Parathyroid adenoma (tissue), 2 donors: ENCODE data around the gene PLEKHA6.

Experiments used
- H2AFZ ChIP-seq: fragments of 300-600 bp; sonication (generic); one replicate; pipeline ENCODE4 v1.7.0; 2017; ENCODE audit warnings: antibody characterized with exemption, mild to moderate bottlenecking
- H3K27ac ChIP-seq: fragments of 300-600 bp; sonication (generic); one replicate; pipeline ENCODE4 v1.7.0; 2017
- H3K27me3 ChIP-seq: fragments of 300-600 bp; sonication (generic); one replicate; pipeline ENCODE4 v1.7.0; 2017; ENCODE audit warnings: low read length; ENCODE audit not compliant: control insufficient read depth, insufficient read depth
- H3K36me3 ChIP-seq: fragments of 300-600 bp; sonication (generic); one replicate; pipeline ENCODE4 v1.7.0; 2017; ENCODE audit warnings: low read length; ENCODE audit not compliant: control insufficient read depth, insufficient read depth
- H3K4me1 ChIP-seq: fragments of 300-600 bp; sonication (generic); one replicate; pipeline ENCODE4 v1.7.0; 2017; ENCODE audit warnings: control low read depth
- H3K4me2 ChIP-seq: fragments of 300-600 bp; sonication (generic); one replicate; pipeline ENCODE4 v1.7.0; 2017; ENCODE audit warnings: low read length
- H3K4me3 ChIP-seq: fragments of 300-600 bp; sonication (generic); one replicate; pipeline ENCODE4 v1.7.0; 2017; ENCODE audit warnings: low read depth, low read length
- H3K79me2 ChIP-seq: fragments of 300-600 bp; sonication (generic); one replicate; pipeline ENCODE4 v1.7.0; 2017; ENCODE audit warnings: control low read depth
- H3K9ac ChIP-seq: fragments of 300-600 bp; sonication (generic); one replicate; pipeline ENCODE4 v1.7.0; 2017; ENCODE audit warnings: mild to moderate bottlenecking
- H3K9me3 ChIP-seq: fragments of 300-600 bp; sonication (generic); one replicate; pipeline ENCODE4 v1.7.0; 2017; ENCODE audit warnings: low read length; ENCODE audit not compliant: control insufficient read depth
- TF ChIP-seq, protein P1 (sequence below): fragments of 300-600 bp; sonication (generic); IDR thresholded peaks from one replicate; pipeline ENCODE4 v1.7.0; 2017; ENCODE audit warnings: antibody characterized with exemption, mild to moderate bottlenecking
- donor health status: primary hyperparathyroidism.

PLEKHA6 gene

DNA sequence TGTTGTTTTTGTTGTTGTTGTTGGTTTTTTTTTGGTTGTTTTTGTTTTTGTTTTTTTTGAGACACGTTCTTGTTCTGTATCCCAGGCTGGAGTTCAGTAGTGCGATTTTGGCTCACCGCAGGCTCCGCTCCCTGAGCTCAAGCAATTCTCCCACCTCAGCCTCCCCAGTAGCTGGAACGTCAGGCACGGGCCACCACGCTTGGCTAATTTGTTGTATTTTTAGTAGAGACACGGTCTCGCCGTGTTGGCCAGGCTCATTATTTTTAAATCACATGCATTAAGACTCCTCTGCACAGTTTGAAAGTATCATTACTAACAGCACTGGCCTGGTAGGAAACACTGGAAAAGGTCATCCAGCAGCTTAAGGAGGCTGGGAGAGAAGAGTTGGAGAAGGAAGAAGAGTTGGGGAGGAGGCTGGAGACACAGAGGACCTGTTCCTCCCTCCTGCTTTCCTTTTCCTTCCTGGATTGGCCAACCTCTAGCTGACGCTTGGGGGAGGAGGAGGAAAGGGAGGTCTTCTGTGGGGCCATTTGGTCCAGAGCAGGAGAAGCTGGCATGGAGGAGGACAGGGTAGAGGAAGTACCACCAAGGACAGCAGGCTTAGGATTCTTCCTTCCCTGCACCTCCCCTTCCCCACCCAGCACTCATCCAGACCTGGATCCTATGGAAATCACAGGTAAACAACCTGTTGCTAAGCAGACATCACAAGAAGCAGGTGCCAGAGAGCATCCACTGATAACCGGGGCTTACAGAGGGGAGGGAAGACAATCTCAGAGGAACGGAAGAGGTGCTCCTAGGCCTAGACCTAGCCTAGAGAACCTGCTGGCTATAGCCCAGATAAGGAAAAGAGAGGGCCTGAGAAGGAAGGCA is 74.1 kb downstream of the PLEKHA6 start:
- no peaks in the 10 kb centered on the region for H3K27me3 ChIP-seq
- no peak overlapping the region for H3K27ac ChIP-seq
- H3K36me3 ChIP-seq, result no peaks in the 10 kb centered on the region
- H2AFZ ChIP-seq, result no peak overlapping the region
- no peak overlapping the region for H3K9ac ChIP-seq
- no peak overlapping the region for H3K4me2 ChIP-seq
- H3K4me3 ChIP-seq, result no peak overlapping the region
- no peaks in the 10 kb centered on the region for H3K79me2 ChIP-seq
- H3K9me3 ChIP-seq, result no peaks in the 10 kb centered on the region
- TF ChIP-seq, protein P1, sequence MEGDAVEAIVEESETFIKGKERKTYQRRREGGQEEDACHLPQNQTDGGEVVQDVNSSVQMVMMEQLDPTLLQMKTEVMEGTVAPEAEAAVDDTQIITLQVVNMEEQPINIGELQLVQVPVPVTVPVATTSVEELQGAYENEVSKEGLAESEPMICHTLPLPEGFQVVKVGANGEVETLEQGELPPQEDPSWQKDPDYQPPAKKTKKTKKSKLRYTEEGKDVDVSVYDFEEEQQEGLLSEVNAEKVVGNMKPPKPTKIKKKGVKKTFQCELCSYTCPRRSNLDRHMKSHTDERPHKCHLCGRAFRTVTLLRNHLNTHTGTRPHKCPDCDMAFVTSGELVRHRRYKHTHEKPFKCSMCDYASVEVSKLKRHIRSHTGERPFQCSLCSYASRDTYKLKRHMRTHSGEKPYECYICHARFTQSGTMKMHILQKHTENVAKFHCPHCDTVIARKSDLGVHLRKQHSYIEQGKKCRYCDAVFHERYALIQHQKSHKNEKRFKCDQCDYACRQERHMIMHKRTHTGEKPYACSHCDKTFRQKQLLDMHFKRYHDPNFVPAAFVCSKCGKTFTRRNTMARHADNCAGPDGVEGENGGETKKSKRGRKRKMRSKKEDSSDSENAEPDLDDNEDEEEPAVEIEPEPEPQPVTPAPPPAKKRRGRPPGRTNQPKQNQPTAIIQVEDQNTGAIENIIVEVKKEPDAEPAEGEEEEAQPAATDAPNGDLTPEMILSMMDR, result no peak
- peaks cover 7% of the 10 kb centered on the region for H3K4me1 ChIP-seq

DNA sequence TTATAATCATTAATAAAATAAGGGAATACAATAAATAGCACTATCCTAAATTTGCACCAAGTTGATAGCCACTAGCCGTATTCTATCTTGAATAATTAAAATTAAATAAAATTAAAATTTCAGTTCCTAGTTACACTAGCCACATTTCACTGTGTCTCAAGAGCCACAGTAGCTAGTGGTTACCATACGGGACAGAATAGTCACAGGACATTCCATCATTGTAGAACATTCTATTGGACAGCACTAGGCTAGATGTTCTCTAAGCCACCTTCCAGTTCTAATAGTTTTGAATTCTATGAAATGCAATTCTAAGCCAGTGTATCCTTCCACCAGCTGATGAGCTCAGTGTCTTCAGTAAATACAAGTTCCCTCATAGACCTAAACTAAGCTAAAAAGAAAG is 74.8 kb downstream of the PLEKHA6 start:
- H3K9me3 ChIP-seq, result no peaks in the 10 kb centered on the region
- no peak overlapping the region for H3K9ac ChIP-seq
- H3K79me2 ChIP-seq, result no peaks in the 10 kb centered on the region
- TF ChIP-seq, protein P1, result no peak
- no peak overlapping the region for H3K4me3 ChIP-seq
- no peak overlapping the region for H3K4me2 ChIP-seq
- no peak overlapping the region for H3K27ac ChIP-seq
- H3K4me1 ChIP-seq, result peaks cover 7% of the 10 kb centered on the region
- H3K36me3 ChIP-seq, result no peaks in the 10 kb centered on the region
- H2AFZ ChIP-seq, result no peak overlapping the region
- H3K27me3 ChIP-seq, result no peaks in the 10 kb centered on the region

DNA sequence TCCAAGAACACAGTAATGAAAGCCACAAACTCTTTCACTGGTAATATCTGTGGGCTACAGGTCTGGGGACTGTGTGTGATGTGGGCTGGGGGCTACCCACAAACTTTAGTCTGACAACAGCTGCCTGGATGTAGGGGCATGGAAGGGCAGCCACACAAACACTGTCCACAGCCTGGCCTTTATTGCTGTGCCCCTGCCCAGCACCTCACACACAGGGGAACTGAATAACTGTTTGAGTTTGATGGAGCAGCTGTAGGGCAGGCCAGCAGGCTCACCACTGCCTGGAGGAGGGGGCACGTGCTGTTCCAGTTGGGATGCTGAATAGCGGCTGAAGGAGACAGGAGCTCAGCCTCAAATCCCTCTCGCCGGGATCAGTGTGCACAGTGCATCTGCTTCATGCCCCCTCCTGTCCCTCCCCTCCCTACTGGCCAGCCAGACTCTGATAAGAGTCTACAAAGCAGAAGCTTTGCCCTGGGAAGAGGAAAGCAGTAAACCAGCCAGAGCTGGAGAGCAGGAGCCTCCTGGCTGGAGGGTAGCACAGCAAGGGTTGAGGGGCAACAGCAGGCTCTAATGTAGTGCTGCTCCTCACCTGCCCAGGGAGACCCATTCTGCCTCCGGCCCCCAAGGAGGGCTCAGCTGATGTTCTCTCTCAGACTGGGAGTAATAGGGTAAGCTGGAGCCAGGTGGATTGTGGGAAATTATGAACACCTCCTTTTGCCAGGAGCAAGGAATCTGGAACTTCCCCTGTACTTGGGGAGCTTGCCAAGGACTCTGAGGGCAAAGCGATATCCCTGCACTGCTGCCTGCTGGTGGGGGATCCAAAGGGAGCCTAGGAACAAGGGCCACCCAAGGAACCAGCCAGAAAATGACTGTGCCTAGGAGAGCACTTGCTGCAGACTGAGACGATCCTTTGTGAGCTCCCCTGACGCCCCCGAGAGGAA is 75.7 kb downstream of the PLEKHA6 start:
- H3K9me3 ChIP-seq, result no peaks in the 10 kb centered on the region
- no peak overlapping the region for H3K27ac ChIP-seq
- H2AFZ ChIP-seq, result no peak overlapping the region
- no peaks in the 10 kb centered on the region for H3K36me3 ChIP-seq
- H3K9ac ChIP-seq, result no peak overlapping the region
- H3K4me2 ChIP-seq, result no peak overlapping the region
- peaks cover 7% of the 10 kb centered on the region for H3K4me1 ChIP-seq
- no peak overlapping the region for H3K4me3 ChIP-seq
- H3K27me3 ChIP-seq, result no peaks in the 10 kb centered on the region
- TF ChIP-seq, protein P1, result no peak
- no peaks in the 10 kb centered on the region for H3K79me2 ChIP-seq

DNA sequence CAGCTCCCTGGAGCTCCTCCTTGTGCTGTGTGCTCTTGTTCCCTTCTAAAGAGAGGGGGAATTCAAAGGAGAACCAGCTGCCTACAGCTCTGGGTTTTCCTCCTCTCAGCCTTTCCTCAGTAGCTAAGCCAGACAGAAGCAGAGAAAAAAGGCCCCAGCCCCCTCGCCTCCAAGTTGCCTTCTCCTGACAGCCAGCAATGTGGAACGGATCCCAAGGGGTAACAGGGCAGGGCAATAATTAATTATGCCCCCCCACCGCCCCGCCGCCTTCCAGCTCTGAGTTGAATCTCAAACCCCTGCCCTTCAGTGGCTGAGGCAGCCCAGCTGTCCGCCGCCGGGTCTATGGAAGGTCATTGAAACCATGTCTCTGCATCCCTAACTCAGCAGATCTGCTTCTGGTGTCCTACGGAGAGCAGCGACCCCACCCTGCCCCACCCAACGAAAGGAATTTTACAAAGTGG is 76.9 kb downstream of the PLEKHA6 start:
- Histone ChIP-seq H2AFZ (no peak overlapping the region), H3K4me1 (peaks cover 7% of the 10 kb centered on the region), H3K4me3 (no peak overlapping the region), H3K36me3 (no peaks in the 10 kb centered on the region), H3K9me3 (no peaks in the 10 kb centered on the region), H3K9ac (no peak overlapping the region), H3K4me2 (no peak overlapping the region), H3K79me2 (no peaks in the 10 kb centered on the region), H3K27me3 (no peaks in the 10 kb centered on the region), H3K27ac (no peak overlapping the region)
- TF ChIP-seq, protein P1, result no peak
